Measurements from ENCODE around the gene RERG. TPM values are rescaled to one million over a fixed set of nuclear protein-coding genes. Genes with fewer than 3 reads are reported as not detected.

The RERG gene, protein sequence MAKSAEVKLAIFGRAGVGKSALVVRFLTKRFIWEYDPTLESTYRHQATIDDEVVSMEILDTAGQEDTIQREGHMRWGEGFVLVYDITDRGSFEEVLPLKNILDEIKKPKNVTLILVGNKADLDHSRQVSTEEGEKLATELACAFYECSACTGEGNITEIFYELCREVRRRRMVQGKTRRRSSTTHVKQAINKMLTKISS
- under 0.01 and 0.64 TPM in 2 replicates for total RNA-seq

- TF ChIP-seq, protein P1, sequence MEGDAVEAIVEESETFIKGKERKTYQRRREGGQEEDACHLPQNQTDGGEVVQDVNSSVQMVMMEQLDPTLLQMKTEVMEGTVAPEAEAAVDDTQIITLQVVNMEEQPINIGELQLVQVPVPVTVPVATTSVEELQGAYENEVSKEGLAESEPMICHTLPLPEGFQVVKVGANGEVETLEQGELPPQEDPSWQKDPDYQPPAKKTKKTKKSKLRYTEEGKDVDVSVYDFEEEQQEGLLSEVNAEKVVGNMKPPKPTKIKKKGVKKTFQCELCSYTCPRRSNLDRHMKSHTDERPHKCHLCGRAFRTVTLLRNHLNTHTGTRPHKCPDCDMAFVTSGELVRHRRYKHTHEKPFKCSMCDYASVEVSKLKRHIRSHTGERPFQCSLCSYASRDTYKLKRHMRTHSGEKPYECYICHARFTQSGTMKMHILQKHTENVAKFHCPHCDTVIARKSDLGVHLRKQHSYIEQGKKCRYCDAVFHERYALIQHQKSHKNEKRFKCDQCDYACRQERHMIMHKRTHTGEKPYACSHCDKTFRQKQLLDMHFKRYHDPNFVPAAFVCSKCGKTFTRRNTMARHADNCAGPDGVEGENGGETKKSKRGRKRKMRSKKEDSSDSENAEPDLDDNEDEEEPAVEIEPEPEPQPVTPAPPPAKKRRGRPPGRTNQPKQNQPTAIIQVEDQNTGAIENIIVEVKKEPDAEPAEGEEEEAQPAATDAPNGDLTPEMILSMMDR (IDR thresholded peaks at IDR 0.05; ENCODE audit: insufficient read depth, low read depth, low read length), result peak; percentile 98
- H3K4me3 ChIP-seq (ENCODE audit: low read depth, low read length), result peak within 1 kb of the TSS; percentile 50
- peak; percentile 71 for DNase-seq (ENCODE audit: low read depth)
These were observed at the start of gene RERG for GRCh38 chr12:15220915-15221885. RERG (minus strand) TSS chr12:15221417; CDS start chr12:15217489, 3,928 bp downstream.

DNA sequence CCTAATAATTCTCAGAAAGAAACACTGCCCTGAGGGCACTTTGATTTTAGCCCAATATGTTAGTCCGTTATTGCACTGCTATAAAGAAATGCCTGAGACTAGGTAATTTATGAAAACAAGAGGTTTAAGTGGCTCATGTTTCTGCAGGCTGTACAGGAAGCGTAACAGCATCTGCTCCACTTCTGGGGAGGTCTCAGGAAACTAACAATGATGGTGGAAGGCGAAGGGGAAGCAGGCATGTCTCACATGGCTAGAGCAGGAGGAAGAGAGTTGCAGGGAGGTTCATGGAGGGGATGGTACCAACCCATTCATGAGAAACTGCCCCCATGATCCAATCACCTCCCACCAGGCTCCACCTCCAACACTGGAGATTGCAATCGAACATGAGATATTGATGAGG lies 49.4 kb upstream of the RERG start:
- TF ChIP-seq, protein P1 (IDR thresholded peaks at IDR 0.05; ENCODE audit: insufficient read depth, low read depth, low read length), result no peak
- H3K4me3 ChIP-seq (ENCODE audit: low read depth, low read length), result no peak overlapping the region
- DNase-seq (ENCODE audit: low read depth), result no peak

- DNase-seq (ENCODE audit: low read depth), result peak; percentile 73
- H3K4me3 ChIP-seq (ENCODE audit: low read depth, low read length), result no peak overlapping the region
- TF ChIP-seq, protein P1 (IDR thresholded peaks at IDR 0.05; ENCODE audit: insufficient read depth, low read depth, low read length), result peak; percentile 81
These were observed 47.8 kb upstream of the RERG start for GRCh38 chr12:15268927-15269552.

- TF ChIP-seq, protein P1 (IDR thresholded peaks at IDR 0.05; ENCODE audit: insufficient read depth, low read depth, low read length), result no peak
- no peak overlapping the region for H3K4me3 ChIP-seq (ENCODE audit: low read depth, low read length)
- DNase-seq (ENCODE audit: low read depth), result no peak
These were observed 47.1 kb upstream of the RERG start for GRCh38 chr12:15268309-15268708.

GRCh38 chr12:15265875-15266274 lies 44.7 kb upstream of the RERG start:
- DNase-seq (ENCODE audit: low read depth), result no peak
- TF ChIP-seq, protein P1 (IDR thresholded peaks at IDR 0.05; ENCODE audit: insufficient read depth, low read depth, low read length), result no peak
- no peak overlapping the region for H3K4me3 ChIP-seq (ENCODE audit: low read depth, low read length)

DNA sequence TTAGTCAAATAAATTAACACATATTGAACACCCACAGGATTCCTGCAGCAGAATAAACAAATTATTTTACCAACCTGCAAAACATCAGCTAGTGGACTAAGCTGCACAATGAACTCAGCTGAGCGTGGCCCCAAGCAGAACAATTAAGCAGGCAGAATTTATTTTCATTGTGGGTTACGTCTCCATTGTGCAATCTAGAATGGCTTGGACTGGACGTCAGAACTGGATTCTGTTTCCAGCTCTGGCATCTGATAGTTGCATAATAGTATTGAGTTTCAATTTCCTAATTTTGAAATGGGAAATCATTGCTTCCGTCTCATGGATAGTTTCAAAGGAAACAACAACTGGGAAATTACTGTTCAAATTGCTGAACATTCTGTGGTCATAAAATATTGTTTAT lies 35.5 kb upstream of the RERG start:
- TF ChIP-seq, protein P1 (IDR thresholded peaks at IDR 0.05; ENCODE audit: insufficient read depth, low read depth, low read length), result no peak
- DNase-seq (ENCODE audit: low read depth), result peak; percentile 68
- H3K4me3 ChIP-seq (ENCODE audit: low read depth, low read length), result no peak overlapping the region
